Activated CD8-positive, alpha-beta memory T cell treated with anti-CD3 and anti-CD28 coated beads for 48 hours (primary cell): ENCODE data around the gene BBS1.

ENCODE experiments used
- DNase-seq, 3 experiments: peaks; one replicate each; pipeline ENCODE4 v3.0.0-alpha.2; 2020; ENCODE audit warnings: low read depth in 2 of 3, low spot score in 2 of 3

BBS1 gene

GRCh38 chr11:66476841-66477251 is 33.6 kb upstream of the BBS1 start:
- no peak for DNase-seq

- no peak for DNase-seq
Measured at GRCh38 chr11:66477263-66478201, 32.9 kb upstream of the BBS1 start.

DNA sequence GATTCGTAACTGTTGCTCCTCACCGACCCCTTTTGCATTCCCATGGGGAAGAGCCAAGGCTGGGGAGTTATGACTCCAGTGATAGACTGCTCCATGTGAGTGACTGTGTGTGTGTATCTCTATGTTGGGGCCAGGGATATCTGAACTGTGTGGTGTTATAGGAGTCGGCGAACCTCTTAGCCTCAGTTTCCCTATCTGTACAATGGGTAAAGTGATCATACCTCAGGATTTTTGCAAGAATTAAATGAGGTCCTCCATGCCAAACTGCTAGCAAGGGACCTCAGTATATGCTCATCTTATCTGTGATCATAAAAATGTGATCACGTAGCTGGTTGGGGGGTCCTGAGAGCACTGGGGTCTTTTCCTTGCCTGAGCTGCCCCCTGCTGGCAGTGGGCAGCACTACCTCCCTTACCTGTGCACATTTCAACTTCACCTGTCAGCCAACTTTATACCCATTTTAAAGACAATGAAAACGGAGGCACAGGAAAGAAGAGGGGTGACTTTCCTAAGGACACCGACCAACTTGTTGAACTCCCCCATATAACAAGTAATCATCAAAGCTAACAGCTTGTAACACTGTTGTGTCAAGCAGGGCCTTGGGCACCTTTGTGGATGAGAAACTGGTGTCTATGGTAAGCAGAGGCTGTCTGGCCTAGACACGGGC is 31.6 kb upstream of the BBS1 start:
- DNase-seq = no peak

- no peak for DNase-seq
Measured at GRCh38 chr11:66479394-66480116, 30.9 kb upstream of the BBS1 start.

DNA sequence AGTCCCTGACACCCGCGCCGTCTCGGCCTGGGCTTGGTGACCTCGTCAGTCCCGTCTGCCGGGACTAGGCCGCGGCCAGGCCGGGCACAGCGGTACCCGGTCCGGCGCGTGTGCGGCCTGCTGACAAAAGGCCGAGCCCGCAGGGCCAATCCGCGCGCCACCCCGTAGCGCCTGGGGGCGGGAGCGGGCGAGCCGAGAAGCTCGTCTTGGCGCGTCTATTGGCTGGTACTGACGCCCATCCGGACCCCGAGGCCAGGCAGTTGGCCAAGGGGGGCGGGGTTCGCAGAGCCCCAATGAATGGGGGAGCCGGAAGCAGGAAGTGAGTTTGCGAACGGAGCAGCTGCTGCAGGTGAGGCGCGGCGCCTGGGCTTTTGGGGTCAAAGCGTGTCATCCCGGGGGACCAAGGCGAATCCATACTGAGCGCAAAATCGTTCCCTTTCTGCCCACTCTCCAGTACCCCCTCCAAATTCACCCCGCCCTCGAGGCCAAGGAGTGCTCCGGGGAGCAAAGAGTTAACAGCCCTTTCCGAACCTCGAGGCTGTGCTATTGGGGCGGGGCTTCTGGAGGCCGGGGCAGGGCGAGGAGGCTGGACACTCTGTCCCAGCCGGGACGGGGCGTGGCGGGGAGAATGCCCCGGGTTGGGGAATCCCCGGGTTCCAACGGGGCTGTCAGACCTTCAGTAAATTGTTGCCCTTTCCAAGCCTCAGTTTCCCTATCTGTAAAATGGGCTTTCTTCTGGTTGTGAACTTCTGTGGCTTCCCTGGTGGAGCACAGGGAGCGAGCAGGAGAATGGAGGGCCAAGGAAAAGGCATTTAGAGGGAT is 30.1 kb upstream of the BBS1 start, which contains the start of gene DPP3:
DPP3 (plus strand) TSS at position 318 of the 822 bp plus-strand sequence. CDS start 1,767 bp downstream, outside the sequence.
- peak; percentile 83 to 94 (median 85) for DNase-seq

GRCh38 chr11:66484806-66485380 is 25.5 kb upstream of the BBS1 start:
- no peak for DNase-seq

GRCh38 chr11:66488957-66489356 is 21.5 kb upstream of the BBS1 start:
- no peak for DNase-seq

DNA sequence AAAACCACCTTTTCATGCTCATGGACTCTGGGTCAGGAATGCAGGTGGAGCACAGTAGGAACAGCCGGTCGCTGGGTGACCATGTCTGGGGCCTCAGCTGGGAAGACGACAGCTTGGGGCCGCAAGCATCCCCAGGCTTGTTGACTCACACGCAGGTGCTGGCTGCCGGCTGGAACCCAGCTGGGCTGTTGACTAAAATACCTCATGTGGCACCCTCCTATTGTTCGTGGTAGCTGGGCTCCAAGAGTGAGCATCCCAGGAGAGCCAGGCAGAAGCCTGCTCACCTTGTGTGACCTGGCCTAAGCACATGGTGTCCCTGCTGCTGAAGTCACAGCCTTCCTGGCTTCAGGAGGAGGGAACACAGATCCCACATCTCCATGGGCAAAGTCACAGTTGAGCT is 20.8 kb upstream of the BBS1 start:
- DNase-seq = no peak

- no peak for DNase-seq
Measured at GRCh38 chr11:66491315-66491935, 19.0 kb upstream of the BBS1 start.

GRCh38 chr11:66492161-66492865 is 18.1 kb upstream of the BBS1 start:
- no peak for DNase-seq

DNA sequence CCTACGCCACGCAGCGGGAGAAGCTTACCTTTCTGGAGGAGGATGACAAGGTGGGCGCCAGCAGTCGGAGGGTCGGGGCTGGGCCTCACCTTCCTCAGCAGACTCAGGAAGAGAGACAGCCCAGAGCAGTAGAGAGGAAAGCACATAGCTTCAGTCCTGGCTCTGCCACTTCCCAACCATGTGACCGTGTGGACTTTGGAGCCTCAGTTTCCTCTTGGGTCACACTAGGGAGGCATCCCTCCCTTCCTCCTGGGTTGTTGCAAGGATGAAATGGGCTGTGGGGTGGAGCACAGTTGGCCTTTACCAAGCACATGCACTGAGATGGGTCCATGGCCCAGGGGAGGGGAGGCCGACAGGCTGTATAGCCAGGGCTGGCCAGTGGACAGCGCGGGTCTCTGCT is 17.3 kb upstream of the BBS1 start:
- no peak for DNase-seq

DNA sequence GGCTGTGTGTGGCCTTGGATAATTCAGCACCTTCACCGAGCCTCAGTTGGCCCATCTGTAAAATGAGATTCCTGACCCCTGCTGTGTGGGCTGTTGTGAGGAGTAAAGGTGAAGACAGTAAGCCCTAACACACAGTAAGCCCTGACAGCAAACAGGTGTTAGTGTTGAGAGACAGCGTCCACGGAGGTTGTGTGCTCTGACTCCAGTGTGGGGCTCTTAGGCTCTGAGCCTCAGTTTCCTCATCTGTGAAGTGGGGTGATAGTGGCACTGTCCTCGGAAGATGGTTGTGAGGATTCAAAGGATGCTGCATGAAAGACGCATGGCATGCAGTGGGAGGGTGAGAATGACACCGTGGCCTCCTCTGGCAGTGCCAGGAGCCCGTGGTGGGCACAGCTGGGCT is 16.0 kb upstream of the BBS1 start:
- no peak for DNase-seq

DNA sequence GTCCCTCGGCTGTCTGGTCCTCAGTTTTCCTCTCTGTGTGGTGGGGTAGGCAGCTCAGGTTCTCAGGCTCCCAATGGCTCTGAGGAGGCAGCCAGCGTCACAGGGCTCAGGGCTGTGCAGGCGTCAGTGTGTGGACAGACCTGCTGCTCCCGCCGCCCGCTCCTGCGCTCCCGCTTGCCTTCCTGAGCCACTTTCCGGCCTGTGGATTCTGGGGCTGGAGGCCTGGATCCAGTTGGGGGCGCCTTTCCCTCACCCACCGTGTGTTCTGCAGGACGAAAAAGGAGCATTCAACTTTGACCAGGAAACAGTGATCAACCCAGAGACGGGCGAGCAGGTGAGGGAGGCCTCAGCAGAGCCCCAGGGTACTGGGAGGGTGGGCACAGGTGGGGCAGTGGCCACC is 15.5 kb upstream of the BBS1 start:
- no peak for DNase-seq

DNA sequence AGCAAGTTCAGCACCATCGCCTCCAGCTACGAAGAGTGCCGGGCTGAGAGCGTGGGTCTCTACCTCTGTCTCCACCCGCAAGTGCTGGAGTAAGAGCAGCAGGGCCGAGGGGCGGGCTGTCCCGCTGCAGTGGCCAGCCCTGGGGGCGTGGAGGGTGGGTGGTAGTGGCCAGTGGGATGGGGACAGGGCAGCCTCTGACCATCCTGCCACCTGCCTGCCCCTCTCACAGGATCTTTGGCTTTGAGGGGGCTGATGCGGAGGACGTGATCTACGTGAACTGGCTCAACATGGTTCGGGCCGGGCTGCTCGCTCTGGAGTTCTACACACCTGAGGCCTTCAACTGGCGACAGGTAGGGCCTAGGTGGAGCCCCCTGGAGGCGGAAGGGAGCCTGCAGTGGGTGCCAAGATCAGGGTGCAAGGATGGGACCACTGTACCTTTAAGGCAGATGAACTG is 15.0 kb upstream of the BBS1 start:
- no peak for DNase-seq

DNA sequence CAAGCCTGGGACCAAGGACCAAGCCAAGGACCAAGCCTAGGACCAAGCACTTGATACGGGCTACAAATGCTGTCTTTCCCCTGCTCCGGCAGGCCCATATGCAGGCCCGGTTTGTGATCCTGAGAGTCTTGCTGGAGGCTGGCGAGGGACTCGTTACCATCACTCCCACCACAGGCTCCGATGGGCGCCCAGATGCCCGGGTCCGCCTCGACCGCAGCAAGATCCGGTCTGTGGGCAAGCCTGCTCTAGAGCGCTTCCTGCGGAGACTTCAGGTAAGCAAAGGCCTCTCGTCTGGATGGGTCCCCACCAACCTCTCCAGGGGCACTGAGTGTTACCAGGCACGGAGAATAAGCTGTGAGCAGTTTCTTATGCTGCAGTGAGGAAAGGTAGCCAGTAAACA is 13.2 kb upstream of the BBS1 start:
- no peak for DNase-seq

- no peak for DNase-seq
Measured at GRCh38 chr11:66498506-66498905, 11.9 kb upstream of the BBS1 start.

- DNase-seq = no peak
Measured at GRCh38 chr11:66505276-66505816, 5.1 kb upstream of the BBS1 start.

- no peak for DNase-seq
Measured at GRCh38 chr11:66509131-66509561, 1.3 kb upstream of the BBS1 start.

GRCh38 chr11:66510990-66511339 is 530 bp downstream of the BBS1 start:
- DNase-seq = no peak
